Measurements from ENCODE around the gene DUS1L.

DNA sequence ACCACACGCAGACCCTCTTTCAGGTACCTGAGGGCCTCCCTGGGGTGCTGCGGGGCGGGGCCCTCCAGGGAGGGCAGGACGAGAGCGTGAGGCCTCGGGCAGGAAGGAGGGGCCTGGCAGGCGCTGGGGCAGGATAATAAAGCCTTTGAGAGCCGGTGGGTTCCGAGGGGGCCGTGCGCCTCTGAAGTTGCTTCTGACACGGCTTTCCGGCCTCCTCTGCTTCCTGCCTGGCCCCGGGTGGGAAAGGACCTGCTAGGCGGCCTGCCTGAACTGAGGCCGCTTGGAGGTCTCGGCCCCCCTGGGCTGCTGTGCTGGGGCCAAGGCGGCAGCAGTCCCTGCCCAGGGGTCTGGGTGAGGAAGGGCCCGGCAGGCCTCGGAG is 53.4 kb downstream of the DUS1L start:
- TF ChIP-seq, protein P1, sequence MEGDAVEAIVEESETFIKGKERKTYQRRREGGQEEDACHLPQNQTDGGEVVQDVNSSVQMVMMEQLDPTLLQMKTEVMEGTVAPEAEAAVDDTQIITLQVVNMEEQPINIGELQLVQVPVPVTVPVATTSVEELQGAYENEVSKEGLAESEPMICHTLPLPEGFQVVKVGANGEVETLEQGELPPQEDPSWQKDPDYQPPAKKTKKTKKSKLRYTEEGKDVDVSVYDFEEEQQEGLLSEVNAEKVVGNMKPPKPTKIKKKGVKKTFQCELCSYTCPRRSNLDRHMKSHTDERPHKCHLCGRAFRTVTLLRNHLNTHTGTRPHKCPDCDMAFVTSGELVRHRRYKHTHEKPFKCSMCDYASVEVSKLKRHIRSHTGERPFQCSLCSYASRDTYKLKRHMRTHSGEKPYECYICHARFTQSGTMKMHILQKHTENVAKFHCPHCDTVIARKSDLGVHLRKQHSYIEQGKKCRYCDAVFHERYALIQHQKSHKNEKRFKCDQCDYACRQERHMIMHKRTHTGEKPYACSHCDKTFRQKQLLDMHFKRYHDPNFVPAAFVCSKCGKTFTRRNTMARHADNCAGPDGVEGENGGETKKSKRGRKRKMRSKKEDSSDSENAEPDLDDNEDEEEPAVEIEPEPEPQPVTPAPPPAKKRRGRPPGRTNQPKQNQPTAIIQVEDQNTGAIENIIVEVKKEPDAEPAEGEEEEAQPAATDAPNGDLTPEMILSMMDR (IDR thresholded peaks at IDR 0.05), result no peak
- no peak for TF ChIP-seq POLR2AphosphoS5 (IDR thresholded peaks at IDR 0.05)

Data from stomach (tissue), 4 donors.